ENCODE measurements around the gene PDCD5.

The PDCD5 gene

DNA sequence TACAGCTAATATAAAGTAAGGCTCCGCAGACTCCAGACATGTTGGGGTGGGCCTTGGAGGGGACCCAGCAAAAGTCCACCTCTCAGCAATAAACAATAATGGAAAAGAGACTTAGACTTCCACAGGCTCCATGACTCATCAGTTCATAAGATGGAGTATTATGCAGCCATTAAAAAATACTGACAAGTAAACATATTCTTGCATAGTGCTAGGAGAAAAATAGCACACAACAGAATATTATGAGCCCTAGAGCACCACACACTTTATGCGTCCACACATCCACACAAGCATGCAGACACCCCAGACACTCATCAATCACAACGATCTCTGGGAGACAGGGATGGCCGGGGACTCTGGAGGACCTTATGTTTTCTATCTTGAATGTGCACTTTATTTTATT is 46.0 kb downstream of the PDCD5 start:
- TF ChIP-seq CTCF (IDR thresholded peaks at IDR 0.05; ENCODE audit: low read depth, low read length), result no peak
- no peak for DNase-seq (ENCODE audit: low read depth, low spot score)
- no peak overlapping the region for H3K4me3 ChIP-seq (ENCODE audit: low read depth, low read length)
- in situ Hi-C loops (cut with HindIII; ENCODE audit: low sequenced_read_pairs), result no loop called here

DNA sequence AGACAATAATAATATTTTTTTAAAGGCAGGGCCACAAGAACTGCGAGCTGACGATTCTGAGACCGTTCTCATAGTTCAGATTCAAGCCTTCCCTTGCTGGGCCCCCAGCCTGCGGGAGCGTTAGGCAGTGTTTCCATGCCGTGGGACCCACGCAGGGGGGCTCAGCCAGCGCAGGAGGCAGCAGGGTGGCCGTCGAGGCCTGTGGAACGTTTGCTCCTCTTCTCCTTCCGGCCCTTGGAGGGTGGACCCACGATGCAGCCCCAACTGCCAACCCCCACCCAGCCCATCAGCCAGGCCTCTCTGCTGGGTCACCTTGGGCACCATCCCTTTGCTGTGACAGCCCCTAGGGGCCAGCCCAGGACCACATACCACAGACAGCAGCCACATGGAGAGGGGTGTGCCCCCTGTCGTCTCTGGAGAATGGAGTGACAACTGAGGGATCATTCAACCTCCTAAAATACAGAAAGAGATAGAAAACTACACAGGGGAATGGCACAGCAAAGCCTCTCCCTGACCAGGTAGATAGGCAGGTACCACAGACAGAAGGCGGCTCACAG is 46.8 kb downstream of the PDCD5 start:
- no peak overlapping the region for H3K4me3 ChIP-seq (ENCODE audit: low read depth, low read length)
- in situ Hi-C loops (cut with HindIII; ENCODE audit: low sequenced_read_pairs), result no loop called here
- no peak for TF ChIP-seq CTCF (IDR thresholded peaks at IDR 0.05; ENCODE audit: low read depth, low read length)
- DNase-seq (ENCODE audit: low read depth, low spot score), result no peak

DNA sequence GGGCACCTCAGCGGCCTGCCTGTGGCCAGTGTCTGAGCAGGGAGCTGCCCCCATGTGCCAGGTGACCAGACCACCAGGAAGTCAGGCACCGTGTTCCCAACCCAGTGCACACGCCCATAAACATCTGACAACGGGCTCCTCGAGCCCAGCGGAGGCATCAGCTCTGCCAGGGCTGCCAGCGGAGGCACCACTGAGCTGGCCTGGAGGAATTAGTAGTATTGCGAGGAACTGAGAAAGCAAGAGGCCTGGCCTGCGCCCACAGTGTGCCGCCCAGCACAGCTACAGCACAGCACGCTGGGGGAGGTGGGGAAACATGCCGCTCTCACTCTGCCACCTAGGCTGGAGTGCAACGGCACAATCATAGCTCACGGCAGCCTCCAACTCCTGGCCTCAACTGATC is 49.3 kb downstream of the PDCD5 start:
- no peak overlapping the region for H3K4me3 ChIP-seq (ENCODE audit: low read depth, low read length)
- no peak for TF ChIP-seq CTCF (IDR thresholded peaks at IDR 0.05; ENCODE audit: low read depth, low read length)
- no peak for DNase-seq (ENCODE audit: low read depth, low spot score)
- in situ Hi-C loops (cut with HindIII; ENCODE audit: low sequenced_read_pairs), result no loop called here

GRCh38 chr19:32631381-32631780 is 50.4 kb downstream of the PDCD5 start:
- DNase-seq (ENCODE audit: low read depth, low spot score), result no peak
- H3K4me3 ChIP-seq (ENCODE audit: low read depth, low read length), result no peak overlapping the region
- in situ Hi-C loops (cut with HindIII; ENCODE audit: low sequenced_read_pairs), result no loop called here
- no peak for TF ChIP-seq CTCF (IDR thresholded peaks at IDR 0.05; ENCODE audit: low read depth, low read length)
